Pancreas (tissue), 10 donors: ENCODE results near the gene SESTD1. TPM values are rescaled to one million over a fixed set of nuclear protein-coding genes. Genes with fewer than 3 reads are reported as not detected.
A peak's percentile ranks its signal among the peaks of the same experiment; 100 is the strongest.

Experiments used
- ATAC-seq, 4 donors: fragments of 200-7000 bp; cut with Tn5 transposase; one replicate each; pipeline versions ENCODE4 v1.8.0 to v1.9.1; 2020; ENCODE audit warnings: mild to moderate bottlenecking in 4 of 4, moderate library complexity in 4 of 4
- DNase-seq, 6 donors: peaks; one replicate each; pipeline ENCODE4 v3.0.0-alpha.2; 2020
- FAIRE-seq: peaks from 2 replicates; lab custom pipeline; 2012; peaks lifted over from hg19 to GRCh38; lab: Jason Lieb, UNC
- H3K27ac ChIP-seq, 4 donors: fragments of 200-600 bp; sonication (generic); 1 replicate in 3 of 4; 2 replicates in 1 of 4; pipeline versions ENCODE4 v1.5.0 to v1.8.0; 2020
- H3K27me3 ChIP-seq, 4 donors: fragments of 200-600 bp; one replicate each; pipeline ENCODE4 v1.8.0; 2021
- H3K36me3 ChIP-seq, 3 donors: fragments of 200-600 bp; sonication (generic) in 1 of 3; one replicate each; pipeline versions ENCODE4 v1.5.0 to v1.8.0; 2020 to 2021
- H3K4me1 ChIP-seq, 3 donors: fragments of 200-600 bp; one replicate each; pipeline ENCODE4 v1.8.0; 2021
- H3K4me3 ChIP-seq, 4 donors: fragments of 200-600 bp; sonication (generic) in 2 of 4; one replicate each; pipeline versions ENCODE4 v1.5.0 to v1.8.0; 2020 to 2021
- H3K9me3 ChIP-seq, 4 donors: fragments of 200-600 bp; one replicate each; pipeline ENCODE4 v1.8.0; 2021
- CTCF ChIP-seq, 4 donors: fragments of 200-600 bp; sonication (generic) in 3 of 4; IDR thresholded peaks; one replicate each; pipeline versions ENCODE4 v1.5.0 to v1.8.0; 2021; ENCODE audit warnings: antibody characterized with exemption in 4 of 4
- WGBS, 2 donors: extraction: QIAGEN DNeasy Blood & Tissue Kit; methylation state at CpG; one replicate each; pipeline ENCODE4 v1.1.7; 2013; 5-methylcytosine and 5-hydroxymethylcytosine counted together
- intact Hi-C, 3 donors: fragments of 100-400 bp; cut with DNase I; formaldehyde crosslinking; loops; one replicate each; pipeline versions ENCODE4 v1.11.1 to v1.14.2; 2022
- polyA plus RNA-seq, 2 donors: library from polyadenylated mRNA; stranded (reverse); fragments of 200-250 nt; gene quantifications; one replicate each; pipeline ENCODE4 v1.2.3, GENCODE V29; 2013
- total RNA-seq, 6 donors: library from RNA; stranded (reverse); fragmentation: NEBNext Ultra II Directional in 4 of 6; extraction: Animal tissue kit (Norgen Biotek cat#: 25700) in 4 of 6; gene quantifications; one replicate each; pipeline versions ENCODE4 v1.2.1 to v1.2.4, GENCODE V29; 2021 to 2023
- donor health status: healthy with polysubstance abuse.
- donor health status: DM: no; HTN: no; CAD: no; lungs with moderate emphysema.
- donor health status: DM: no; HTN: no; CAD: no.
- donor health status: control.
- donor health status: control.
- donor health status: Bipolar disorder and iron deficiency.
- donor health status: DM: yes; HTN: yes; CAD: no.
- donor health status: DM: no; HTN: no; CAD: no.
- donor health status: DM: no; HTN: no; CAD: no.
- donor health status: DM: yes; HTN: yes; CAD: no.

SESTD1 gene
- total and polyA plus RNA-seq, 8 donors: 4.0 to 37.0 (median 14.2) TPM

GRCh38 chr2:179106676-179107428 is 157.8 kb downstream of the SESTD1 start:
- H3K4me3 ChIP-seq: no peak overlapping the region
- 44 to 46% methylated on average over 3 of the region's 3 CpGs for WGBS, 2 donors
- peaks cover 0 to 20% (median 0%) of the 10 kb centered on the region in 3 donors for H3K4me1 ChIP-seq
- H3K36me3 ChIP-seq: peaks cover 0 to 7% (median 0%) of the 10 kb centered on the region in 3 donors
- no peaks in the 10 kb centered on the region for H3K9me3 ChIP-seq
- no peaks in the 10 kb centered on the region for H3K27me3 ChIP-seq
- H3K27ac ChIP-seq: peak overlapping the region in 2 of 4 donors; percentile 37 to 64
- intact Hi-C loops: no loop called here
- ATAC-seq: peak; percentile 86 to 92 (median 90)
- peak; percentile 67 for FAIRE-seq
- no peak for TF ChIP-seq CTCF (IDR thresholded peaks at IDR 0.05)
- peak in 4 of 6 donors; percentile 38 to 75 (median 50) for DNase-seq

- no peak for DNase-seq
- peaks cover 0 to 7% (median 0%) of the 10 kb centered on the region in 3 donors for H3K36me3 ChIP-seq
- peaks cover 0 to 20% (median 0%) of the 10 kb centered on the region in 3 donors for H3K4me1 ChIP-seq
- no peaks in the 10 kb centered on the region for H3K9me3 ChIP-seq
- TF ChIP-seq CTCF (IDR thresholded peaks at IDR 0.05): no peak
- peak overlapping the region in 2 of 4 donors; percentile 9 to 64 for H3K27ac ChIP-seq
- H3K4me3 ChIP-seq: no peak overlapping the region
- ATAC-seq: peak in 1 of 4 donors; percentile 10
- 50 to 51% methylated on average over 4 of the region's 4 CpGs for WGBS, 2 donors
- intact Hi-C loops: no loop called here
- no peaks in the 10 kb centered on the region for H3K27me3 ChIP-seq
- FAIRE-seq: no peak
Observed at GRCh38 chr2:179106342-179106675, 158.3 kb downstream of the SESTD1 start.

- ATAC-seq: peak in 2 of 4 donors; percentile 8 to 29
- 85 to 93% methylated on average over 2 of the region's 2 CpGs for WGBS, 2 donors
- Histone ChIP-seq H3K4me3 (no peak overlapping the region), H3K27me3 (no peaks in the 10 kb centered on the region), H3K36me3 (peaks cover 0 to 5% (median 0%) of the 10 kb centered on the region in 3 donors), H3K27ac (no peak overlapping the region), H3K4me1 (peaks cover 0 to 20% (median 0%) of the 10 kb centered on the region in 3 donors), H3K9me3 (no peaks in the 10 kb centered on the region)
- intact Hi-C loops: no loop called here
- no peak for FAIRE-seq
- no peak for DNase-seq
- TF ChIP-seq CTCF (IDR thresholded peaks at IDR 0.05): no peak
Observed at GRCh38 chr2:179104736-179105135, 159.9 kb downstream of the SESTD1 start.

- H3K27me3 ChIP-seq: no peaks in the 10 kb centered on the region
- H3K4me1 ChIP-seq: no peaks in the 10 kb centered on the region
- no peak overlapping the region for H3K4me3 ChIP-seq
- no peaks in the 10 kb centered on the region for H3K9me3 ChIP-seq
- intact Hi-C loops: no loop called here
- FAIRE-seq (no peak), DNase-seq (no peak), ATAC-seq (no peak)
- H3K27ac ChIP-seq: no peak overlapping the region
- H3K36me3 ChIP-seq: no peaks in the 10 kb centered on the region
- 69 to 73% methylated on average over 4 of the region's 4 CpGs for WGBS, 2 donors
- no peak for TF ChIP-seq CTCF (IDR thresholded peaks at IDR 0.05)
Observed at GRCh38 chr2:179098080-179098689, 166.4 kb downstream of the SESTD1 start.

GRCh38 chr2:179097131-179097530 is 167.5 kb downstream of the SESTD1 start:
- Histone ChIP-seq H3K27me3 (no peaks in the 10 kb centered on the region), H3K4me3 (no peak overlapping the region), H3K27ac (no peak overlapping the region), H3K4me1 (no peaks in the 10 kb centered on the region), H3K9me3 (no peaks in the 10 kb centered on the region), H3K36me3 (no peaks in the 10 kb centered on the region)
- FAIRE-seq (no peak), DNase-seq (no peak), ATAC-seq (no peak)
- intact Hi-C loops: no loop called here
- TF ChIP-seq CTCF (IDR thresholded peaks at IDR 0.05): no peak
- 90 to 97% methylated on average over 1 of the region's 1 CpG for WGBS, 2 donors
